NB4 (cell line): ENCODE results near the gene SNX9.

Experiments used
- CTCF ChIP-seq: IDR thresholded peaks from one replicate; pipeline ENCODE4 v1.5.1; 2012; ENCODE audit warnings: low read depth, low read length
- MAX ChIP-seq: IDR thresholded peaks from 2 replicates; pipeline ENCODE4 v1.6.1; 2011; ENCODE audit warnings: low read depth, low read length
- POLR2A ChIP-seq: IDR thresholded peaks from 2 replicates; pipeline ENCODE4 v1.6.1; 2011; ENCODE audit warnings: mild to moderate bottlenecking; ENCODE audit not compliant: insufficient read length; ENCODE audit errors: extremely low read depth

GRCh38 chr6:157953580-157954091 lies 130.6 kb downstream of the SNX9 start:
- TF ChIP-seq POLR2A (no peak), CTCF (no peak), MAX (no peak)
